Left renal cortex interstitium (tissue), 4 donors: Measurements from ENCODE around the gene ZFAND3. TPM values are rescaled to one million over a fixed set of nuclear protein-coding genes. Genes with fewer than 3 reads are reported as not detected.
A peak's percentile ranks its signal among the peaks of the same experiment; 100 is the strongest.
"Not testable (repeated sequence)": the region's sequence is repeated elsewhere in the genome, so short reads cannot be mapped to it uniquely, and the experiment has no call there.

Source experiments
- DNase-seq, 4 donors: peaks; one replicate each; pipeline ENCODE4 v3.0.0-alpha.2; 2013; ENCODE audit warnings: low read depth in 4 of 4, low spot score in 2 of 4, missing footprints in 1 of 4
- polyA plus RNA-seq, 4 donors: library from polyadenylated mRNA; unstranded; fragments of 120-200 nt; gene quantifications; one replicate each; pipeline ENCODE4 v1.2.1, GENCODE V29; 2013; ENCODE audit not compliant: insufficient read length in 4 of 4

The ZFAND3 gene
- polyA plus RNA-seq, 4 donors: 134 to 161 (median 148) TPM

DNA sequence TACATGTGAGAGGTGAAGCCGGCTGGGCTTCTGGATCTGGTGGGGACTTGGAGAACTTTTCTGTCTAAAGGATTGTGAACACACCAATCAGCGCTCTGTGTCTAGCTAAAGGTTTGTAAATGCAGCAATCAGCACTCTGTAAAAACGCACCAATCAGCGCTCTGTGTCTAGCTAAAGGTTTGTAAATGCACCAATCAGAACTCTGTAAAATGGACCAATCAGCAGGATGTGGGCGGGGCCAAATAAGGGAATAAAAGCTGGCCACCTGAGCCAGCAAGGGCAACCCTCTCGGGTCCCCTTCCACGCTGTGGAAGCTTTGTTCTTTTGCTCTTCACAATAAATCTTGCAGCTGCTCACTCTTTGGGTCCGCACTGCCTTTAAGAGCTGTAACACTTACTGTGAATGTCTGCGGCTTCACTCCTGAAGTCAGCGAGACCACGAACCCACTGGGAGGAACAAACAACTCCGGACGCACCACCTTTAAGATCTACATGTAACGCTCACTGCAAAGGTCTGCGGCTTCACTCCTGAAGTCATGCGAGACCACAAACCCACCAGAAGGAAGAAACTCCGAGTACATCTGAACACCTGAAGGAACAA, 143.1 kb downstream of the ZFAND3 start:
- DNase-seq: not testable (repeated sequence)

DNA sequence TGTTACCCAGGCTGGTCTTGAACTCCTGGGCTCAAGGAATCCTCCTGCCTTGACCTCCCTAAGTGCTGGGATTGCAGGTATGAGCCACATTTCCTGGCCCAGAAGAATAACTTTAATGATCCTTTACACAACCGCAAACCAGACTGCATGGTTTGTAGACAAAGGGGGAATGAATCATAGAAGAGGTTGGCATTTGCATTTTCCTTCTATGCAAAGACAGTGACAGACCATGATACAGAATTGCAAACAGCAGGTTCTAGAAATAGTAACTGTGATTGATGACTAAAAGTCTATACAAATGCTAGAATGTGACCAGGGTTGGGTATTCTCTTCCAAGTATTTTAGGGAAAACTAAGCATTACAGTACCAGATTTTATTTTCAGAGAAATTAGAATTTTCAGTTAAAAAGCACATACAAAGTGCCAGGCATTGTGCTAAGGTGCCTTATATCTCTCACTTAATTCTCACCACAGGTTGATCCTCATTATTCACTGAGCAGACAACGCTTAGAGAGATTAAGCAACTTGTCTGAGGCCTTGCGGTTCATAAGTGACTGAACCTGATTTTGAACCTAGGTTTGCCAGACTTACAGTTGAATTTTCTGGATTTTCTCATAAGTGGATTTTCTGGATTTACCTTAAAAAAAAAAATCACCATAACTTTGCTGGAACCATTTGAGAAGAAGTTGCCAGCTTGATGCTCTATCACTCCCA, 146.6 kb downstream of the ZFAND3 start:
- DNase-seq: no peak

DNA sequence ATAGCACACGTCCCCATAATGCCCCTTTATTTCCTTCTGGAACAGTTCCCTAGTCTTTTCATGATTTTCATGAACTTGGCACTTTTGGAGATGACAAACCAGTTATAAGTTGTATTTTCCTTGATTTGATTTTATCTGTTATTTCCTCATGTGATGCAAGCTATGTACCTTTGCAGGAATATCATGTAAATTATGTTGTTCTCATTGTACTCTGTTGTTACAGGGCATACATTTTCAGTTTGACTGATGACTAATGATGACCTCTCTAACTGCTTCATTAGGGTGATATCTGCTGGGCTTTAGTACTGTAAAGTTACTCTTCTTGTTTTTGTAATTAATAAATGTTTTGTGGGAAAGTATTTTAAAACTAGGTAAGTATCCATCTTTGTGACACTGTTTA, 147.3 kb downstream of the ZFAND3 start:
- DNase-seq: no peak

DNA sequence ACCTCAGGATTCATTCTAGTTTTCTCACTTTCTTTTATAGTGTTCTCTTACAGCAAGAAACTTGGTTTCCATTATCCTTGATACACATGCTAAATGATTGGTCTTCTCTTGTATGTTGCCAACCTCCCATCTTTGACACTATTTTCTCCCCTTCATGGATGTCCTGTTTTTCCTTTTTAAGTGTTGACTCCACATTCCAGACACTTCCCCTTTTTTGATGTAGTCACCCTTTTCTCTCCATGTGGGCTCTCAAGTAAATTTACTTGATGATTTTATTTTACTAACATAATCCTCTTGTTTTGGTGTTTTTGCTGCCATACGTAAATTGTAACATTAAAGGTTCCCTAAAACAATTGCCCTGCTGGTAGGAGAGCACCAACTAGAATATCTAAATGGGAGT, 148.1 kb downstream of the ZFAND3 start:
- DNase-seq: no peak

DNA sequence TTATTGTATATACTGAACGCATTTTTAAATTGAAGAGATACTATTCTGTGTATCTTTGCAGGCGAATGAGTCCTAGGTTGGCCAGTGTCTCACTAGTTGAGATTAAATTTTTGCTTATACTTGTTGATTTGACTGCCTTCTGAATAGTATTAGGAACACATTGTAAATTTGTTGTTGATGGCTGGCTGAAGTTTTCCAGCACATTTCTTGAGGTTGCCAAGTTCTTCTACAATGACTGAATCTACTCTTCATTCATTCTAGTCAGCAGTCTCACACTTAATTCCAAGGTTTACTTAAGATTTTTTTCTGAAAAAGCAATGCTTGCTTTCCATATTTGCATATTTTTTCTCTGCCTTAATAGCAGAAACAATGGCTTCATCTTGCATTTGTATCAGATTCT, 151.7 kb downstream of the ZFAND3 start:
- DNase-seq: no peak

DNA sequence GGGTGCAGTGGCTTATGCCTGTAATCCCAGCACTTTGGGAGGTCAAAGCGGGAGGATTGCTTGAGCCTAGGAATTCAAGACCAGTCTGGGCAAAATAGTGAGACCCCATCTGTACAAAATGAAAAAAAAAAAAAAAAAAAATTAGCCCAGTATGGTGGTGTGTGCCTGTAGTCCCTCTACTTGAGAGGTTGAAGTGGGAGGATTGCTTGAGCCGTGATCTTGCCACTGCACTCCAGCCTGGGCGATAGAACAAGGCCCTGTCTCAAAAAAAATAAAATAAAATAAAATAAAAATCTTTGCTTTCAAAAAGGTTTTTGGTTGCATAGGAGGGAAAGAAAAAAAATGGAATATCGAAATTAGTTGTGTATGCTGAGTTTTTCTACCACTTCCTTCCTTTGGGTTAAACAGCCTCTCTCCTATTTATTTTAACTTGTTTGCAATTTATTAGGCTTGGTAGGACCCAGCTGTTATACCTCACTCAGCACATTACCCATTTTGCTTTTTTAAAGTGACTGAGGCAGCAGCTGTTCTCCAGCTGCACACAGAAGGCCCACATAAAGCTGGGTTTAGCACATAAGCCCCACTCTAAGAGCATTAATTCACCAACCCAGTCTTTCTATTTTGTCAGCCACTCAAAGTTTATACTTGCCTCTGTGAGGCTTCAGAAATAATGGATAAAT, 152.3 kb downstream of the ZFAND3 start:
- peak in 3 of 4 donors; percentile 34 to 59 (median 49) for DNase-seq

DNA sequence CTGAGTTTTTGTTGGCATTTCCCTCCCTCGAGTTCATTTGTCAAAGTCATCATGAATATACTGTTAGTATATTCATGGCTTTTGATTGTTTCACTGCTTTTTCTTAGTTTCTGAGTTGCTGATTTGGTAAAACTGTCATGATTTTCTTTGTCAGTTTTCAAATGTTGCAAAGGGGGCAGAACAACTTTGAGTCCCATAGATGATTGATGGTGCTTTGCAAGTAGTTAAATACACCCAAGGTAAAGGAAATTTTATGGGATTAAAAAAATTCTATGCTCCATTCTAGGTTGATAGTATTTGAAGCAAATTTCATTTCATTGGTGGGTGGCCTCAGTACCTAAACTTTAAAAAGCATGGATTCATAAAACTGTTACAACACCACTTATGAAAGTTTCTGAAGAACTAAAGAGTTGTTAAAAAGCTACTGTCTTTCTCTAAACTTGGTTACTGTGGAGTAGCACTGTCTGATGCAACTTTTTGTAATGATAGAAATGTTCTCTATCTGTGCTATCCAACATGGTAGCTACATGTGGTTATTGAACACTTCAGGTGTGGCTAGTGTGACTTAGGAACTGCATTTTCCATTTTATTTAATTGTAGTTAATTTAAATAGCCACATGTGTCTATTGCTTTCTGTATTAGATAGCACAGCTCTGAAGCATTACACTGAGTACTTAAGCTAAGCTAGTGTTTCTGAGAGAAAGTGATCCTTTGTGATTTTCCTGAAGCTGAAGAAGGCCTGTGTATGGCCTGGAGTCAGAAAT, 153.6 kb downstream of the ZFAND3 start:
- no peak for DNase-seq

DNA sequence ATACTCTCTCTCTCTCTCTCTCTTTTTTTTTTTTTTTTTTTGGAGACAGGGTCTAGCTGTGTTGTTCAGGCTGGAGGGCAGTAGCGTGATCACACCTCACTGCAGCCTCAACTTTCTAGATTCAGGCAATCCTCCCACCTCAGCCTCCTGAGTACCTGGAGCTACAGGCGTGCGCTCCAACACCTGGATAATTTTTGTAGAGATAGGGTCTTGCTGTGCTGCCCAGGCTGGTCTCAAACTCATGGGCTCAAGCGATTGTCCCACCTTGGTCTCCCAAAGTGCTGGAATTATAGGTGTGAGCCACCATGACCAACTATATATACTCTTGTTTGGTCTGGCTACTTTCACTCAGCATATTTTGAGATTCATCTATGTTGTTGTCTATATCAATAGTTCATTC, 154.9 kb downstream of the ZFAND3 start:
- no peak for DNase-seq

DNA sequence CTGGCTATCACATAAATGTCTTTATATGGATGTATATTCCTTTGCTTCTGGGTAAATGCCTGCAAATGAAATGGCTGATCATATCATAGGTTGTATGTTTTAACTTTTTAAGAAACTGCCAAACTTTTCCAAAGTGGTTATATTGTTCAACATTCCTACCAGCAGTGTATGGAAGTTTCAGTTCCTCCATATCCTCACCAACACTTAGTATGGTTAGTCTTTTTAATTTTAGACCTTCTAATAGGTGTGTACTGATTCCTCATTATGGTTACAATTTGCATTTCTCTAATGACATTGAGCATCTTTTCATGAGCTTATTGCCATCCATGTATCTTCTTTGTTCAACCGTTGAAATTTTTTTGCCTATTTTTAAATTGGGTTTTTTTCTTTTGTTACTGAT, 155.4 kb downstream of the ZFAND3 start:
- DNase-seq: no peak

DNA sequence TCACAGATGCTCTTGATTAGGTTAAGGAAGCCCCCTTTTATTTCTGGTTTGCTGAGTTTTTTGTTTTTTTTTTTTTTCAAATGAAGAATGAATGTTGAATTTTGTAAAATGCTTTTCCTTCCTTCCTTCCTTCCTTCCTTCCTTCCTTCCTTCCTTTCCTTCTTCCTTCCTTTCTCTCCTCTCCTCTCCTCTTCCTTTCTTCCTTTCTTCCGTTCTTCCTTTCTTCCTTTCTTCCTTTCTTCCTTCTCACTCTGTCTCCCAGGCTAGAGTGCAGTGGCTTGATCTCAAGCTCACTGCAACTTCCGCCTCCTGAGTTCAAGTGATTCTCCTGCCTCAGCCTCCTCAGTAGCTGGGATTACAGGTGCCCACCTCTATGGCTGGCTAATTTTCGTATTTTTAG, 158.2 kb downstream of the ZFAND3 start:
- DNase-seq: no peak

DNA sequence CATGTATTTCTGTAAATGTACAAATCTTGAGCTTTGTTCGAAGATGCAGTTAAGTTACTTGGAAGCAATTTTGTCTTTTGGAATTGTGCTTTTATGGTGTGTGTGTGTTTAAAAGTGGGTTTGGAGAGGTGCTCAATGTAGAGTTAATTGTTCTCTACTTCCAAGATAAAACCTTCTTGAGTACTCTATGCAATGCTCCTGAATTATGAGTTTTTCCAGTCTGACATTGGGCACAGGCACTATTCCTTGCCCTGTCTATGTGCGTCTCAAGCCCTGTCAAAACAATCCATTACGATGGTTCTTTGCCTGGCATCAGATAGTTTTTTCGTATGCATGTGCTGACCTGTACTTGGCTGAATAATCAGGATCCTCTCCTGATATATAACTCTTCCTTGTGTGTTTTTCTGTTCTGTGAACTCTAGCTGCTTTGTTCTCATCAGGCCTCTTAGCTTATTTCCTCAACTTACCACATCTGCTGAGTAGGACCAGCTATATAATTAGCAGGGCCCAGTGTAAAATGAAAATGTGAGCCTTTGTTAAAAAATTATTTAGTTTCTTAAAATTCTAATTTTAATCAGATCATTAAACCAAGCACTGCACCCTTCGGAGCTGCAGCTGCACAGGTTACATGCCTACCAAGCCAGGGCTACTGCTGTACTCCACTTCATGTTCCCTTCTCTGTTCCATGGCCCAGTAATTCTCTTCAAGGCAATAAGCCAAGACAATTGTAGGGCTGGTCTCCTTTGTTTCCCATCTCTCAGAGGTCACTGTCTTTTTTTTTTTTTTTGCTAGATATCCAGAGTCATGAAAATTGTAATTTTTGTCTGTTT, 160.1 kb downstream of the ZFAND3 start:
- no peak for DNase-seq

DNA sequence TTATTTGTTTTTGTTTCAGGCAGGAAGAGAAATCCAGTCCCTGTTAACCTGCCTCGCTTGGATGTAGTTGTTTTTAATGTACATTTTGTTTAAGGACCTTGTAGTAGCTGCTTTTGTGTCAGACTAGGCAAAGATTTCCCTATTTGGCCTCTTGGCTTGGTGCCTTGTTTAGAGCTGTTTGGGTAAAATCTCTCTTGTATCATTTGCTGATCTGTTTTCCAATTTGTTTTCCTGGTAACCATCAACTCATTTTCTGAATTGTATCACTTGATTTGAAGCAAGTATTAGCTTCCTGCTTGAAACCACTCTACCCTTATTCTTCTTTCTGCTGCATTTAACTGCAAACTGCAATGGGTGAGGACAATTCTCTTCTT, 160.7 kb downstream of the ZFAND3 start:
- no peak for DNase-seq

DNA sequence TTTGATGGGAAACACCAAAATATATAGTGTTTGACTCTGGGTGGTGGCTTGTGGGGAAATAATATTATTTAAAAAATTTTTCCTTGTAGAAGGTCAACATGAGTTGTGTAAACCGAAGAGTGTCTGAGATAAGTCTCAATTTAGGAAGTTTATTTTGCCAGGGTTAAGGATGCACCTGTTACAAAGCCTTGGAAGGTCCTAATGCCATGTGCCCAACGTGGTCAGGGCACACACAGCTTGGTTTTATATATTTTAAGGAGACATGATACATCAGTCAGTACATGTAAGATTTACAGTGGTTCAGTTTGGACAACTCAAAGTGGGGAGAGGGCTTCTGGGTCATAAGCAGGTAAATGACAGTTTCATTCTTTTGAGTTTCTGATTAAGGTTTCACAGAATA, 162.1 kb downstream of the ZFAND3 start:
- no peak for DNase-seq

DNA sequence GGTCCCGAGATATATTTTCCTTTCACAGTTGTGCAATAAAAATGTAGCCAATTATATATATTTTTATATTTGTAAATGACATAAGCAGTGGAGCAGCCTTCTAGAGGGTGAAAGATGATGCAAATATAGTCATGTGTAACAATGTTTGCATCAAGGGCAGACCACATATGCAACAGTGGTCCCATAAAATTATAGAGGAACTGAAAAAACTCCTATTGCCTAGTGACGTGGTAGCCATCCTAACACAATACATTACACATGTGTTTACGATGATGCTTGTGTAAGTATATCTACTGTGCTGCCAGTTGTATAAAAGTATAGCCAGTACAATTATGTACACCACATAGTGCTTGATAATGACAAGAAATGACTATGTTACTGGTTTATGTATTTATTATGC, 162.8 kb downstream of the ZFAND3 start:
- DNase-seq: no peak

DNA sequence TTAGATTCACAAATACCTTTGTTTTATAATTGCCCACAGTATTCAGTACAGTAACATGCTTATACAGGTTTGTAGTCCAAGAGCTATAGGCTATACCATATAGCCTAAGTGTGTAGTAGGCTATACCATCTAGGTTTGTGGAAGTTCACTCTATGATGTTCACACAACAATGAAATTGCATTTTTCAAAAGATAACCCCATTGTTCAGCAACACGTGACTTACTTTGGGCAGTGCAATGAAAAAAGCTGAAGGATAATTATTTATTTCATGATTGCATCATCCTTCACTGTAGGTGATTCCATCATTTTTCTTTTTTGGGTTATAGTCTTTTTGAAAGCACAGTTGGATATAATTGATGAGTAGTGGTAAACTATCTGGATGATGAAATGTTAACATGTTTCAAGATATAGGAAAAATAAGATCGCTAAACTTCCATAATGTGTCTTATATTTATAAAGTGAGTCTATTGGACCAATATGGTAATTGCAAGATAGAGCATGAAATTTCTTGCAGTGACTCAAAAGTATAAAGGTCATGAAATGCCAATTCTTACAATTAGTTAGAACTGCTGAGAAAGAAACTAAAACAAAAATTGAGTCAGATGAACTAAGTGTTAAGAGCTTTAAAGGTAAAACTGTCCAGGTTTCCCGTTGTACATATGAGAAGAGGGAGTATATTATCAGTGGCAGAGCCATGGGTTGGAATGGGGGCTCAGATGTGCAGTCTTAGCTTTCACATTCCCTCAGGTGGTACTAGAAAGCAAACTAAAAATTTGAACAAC, 164.4 kb downstream of the ZFAND3 start:
- DNase-seq: no peak

DNA sequence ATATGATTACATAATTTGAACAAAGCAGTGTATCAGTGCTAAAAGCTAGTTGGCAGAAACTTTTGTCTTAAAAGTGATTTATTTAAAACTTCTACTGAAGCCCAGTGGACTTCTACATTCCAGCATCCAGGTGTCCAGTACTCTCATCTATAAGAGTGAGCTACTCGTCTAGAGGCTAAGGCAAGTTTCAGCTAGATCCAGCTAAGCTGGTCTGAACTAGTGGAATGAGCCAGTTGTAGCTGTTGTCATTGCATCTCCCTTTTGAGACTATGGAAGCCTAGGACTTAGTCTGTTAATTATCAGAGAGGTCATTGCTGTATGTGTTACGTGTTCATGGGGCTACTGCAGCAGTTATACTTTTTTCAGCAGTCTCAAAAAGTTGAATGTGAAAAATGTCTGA, 165.1 kb downstream of the ZFAND3 start:
- DNase-seq: no peak

DNA sequence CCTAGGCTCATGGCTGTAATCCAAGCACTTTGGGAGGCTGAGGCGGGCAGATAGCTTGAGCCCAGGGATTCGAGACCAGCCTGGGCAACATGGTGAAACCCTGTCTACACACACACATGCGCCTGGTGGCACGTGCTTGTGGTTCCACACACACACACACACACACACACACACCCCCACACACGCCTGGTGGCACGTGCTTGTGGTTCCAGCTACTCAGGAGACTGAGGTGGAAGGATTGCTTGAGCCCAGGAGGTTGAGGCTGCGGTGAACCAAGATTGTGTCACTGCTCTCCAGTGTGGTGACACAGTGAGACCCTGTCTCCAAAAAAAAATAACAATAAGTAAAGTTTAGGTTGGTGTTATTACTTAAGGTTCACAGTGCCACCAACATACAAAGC, 165.8 kb downstream of the ZFAND3 start:
- DNase-seq: no peak

DNA sequence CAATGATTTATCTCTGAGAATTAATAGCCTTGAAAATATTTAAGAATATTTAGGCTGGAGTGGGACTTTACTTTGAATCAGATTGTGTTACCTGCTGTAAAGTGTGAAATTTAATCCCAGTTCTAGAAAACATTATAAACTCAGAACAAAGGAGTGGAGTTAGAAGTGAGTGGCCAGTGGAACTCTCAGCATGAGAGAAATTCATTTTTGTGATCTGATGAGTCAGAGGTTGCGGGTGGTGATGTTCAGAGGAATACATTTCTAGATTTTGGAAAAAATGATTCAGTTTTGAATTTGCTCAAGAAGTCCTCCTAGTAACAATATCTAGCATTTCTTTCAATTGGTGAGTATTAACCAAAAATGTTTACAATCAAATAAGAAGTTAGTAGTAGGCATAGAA, 167.5 kb downstream of the ZFAND3 start:
- no peak for DNase-seq

DNA sequence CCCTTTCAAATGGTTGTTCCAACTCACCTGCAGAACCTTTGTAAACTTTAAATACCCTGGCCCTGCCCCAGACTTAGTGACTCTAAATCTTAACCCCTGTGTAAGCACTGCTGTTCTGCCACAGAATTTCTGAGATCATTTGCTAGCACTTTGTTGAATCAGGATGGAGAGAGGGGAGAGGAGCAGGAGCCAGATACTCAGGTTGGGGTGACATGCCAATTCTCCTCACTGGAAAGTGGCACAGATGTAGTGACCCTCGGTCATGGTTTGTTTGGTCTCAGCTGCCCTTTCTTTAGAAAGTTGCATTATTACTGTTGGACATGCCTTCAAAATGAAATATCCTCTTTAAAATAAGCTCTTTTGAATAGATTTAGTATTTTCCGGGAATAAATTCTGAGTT, 168.0 kb downstream of the ZFAND3 start:
- DNase-seq: no peak

DNA sequence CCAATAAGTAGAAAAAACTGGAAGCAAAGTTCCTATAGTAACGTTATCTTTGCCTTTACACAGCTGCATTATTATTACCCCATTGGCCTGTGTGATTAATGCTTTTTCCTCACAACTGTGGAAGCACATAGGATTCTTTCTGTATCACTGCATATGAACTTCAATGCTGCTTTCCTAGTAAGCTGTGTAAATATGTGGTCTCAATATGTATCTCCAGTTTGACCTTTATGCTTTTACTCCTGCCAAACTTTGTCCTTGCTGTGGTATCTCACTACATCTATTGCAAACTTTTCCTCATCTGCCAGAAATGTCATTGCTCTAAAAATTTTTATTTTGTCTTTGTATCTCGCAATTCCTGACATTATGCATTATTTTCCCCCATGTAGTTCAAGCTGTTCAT, 168.6 kb downstream of the ZFAND3 start:
- DNase-seq: no peak
